GM19328 (cell line): ENCODE results near the gene USH2A.
"Not testable (repeated sequence)": the region's sequence is repeated elsewhere in the genome, so short reads cannot be mapped to it uniquely, and the experiment has no call there.

ENCODE experiments used
- ATAC-seq: cut with Tn5 transposase; IDR thresholded peaks from one replicate; pipeline ENCODE4 v1.9.1; 2021; ENCODE audit warnings: mild to moderate bottlenecking, moderate library complexity; ENCODE audit not compliant: unreplicated experiment

USH2A gene

GRCh38 chr1:216055004-216055403 is 368.2 kb downstream of the USH2A start:
- ATAC-seq = no peak

GRCh38 chr1:216054600-216054999 is 368.6 kb downstream of the USH2A start:
- no peak for ATAC-seq

- no peak for ATAC-seq
Observed at GRCh38 chr1:216051071-216051470, 372.2 kb downstream of the USH2A start.

GRCh38 chr1:216049741-216050430 is 373.4 kb downstream of the USH2A start:
- ATAC-seq = no peak

- ATAC-seq = no peak
Observed at GRCh38 chr1:216047811-216048572, 375.3 kb downstream of the USH2A start.

- ATAC-seq = no peak
Observed at GRCh38 chr1:216046336-216046735, 376.9 kb downstream of the USH2A start.

GRCh38 chr1:216045400-216045799 is 377.8 kb downstream of the USH2A start:
- no peak for ATAC-seq

GRCh38 chr1:216044538-216044937 is 378.7 kb downstream of the USH2A start:
- no peak for ATAC-seq

- no peak for ATAC-seq
Observed at GRCh38 chr1:216034506-216034905, 388.7 kb downstream of the USH2A start.

GRCh38 chr1:216032961-216033614 is 390.2 kb downstream of the USH2A start:
- ATAC-seq = no peak

- no peak for ATAC-seq
Observed at GRCh38 chr1:216032284-216032683, 391.0 kb downstream of the USH2A start.

GRCh38 chr1:216028631-216029030 is 394.6 kb downstream of the USH2A start:
- no peak for ATAC-seq

- no peak for ATAC-seq
Observed at GRCh38 chr1:216024546-216024945, 398.7 kb downstream of the USH2A start.

GRCh38 chr1:216020743-216021345 is 402.4 kb downstream of the USH2A start:
- no peak for ATAC-seq

- ATAC-seq = no peak
Observed at GRCh38 chr1:216015116-216015515, 408.1 kb downstream of the USH2A start.

- no peak for ATAC-seq
Observed at GRCh38 chr1:216014086-216014485, 409.2 kb downstream of the USH2A start.

GRCh38 chr1:216009456-216009855 is 413.8 kb downstream of the USH2A start:
- ATAC-seq = not testable (repeated sequence)

GRCh38 chr1:216005916-216006315 is 417.3 kb downstream of the USH2A start:
- ATAC-seq = peak; percentile 95

- no peak for ATAC-seq
Observed at GRCh38 chr1:215992620-215993019, 430.6 kb downstream of the USH2A start.

- ATAC-seq = no peak
Observed at GRCh38 chr1:215987092-215987875, 436.0 kb downstream of the USH2A start.

- no peak for ATAC-seq
Observed at GRCh38 chr1:215986401-215986800, 436.8 kb downstream of the USH2A start.
